PC-9 (cell line): Measurements from ENCODE around the gene TSPAN14. TPM values are rescaled to one million over a fixed set of nuclear protein-coding genes. Genes with fewer than 3 reads are reported as not detected.

ENCODE experiments used
- BruUV-seq: library from RNA; stranded (reverse); fragments of 400-500 nt; replicated peaks from 2 replicates; lab custom pipeline; 2021; lab: Mats Ljungman, UMichigan
- CTCF ChIA-PET: fragments of 300-600 bp; sonication (Branson Sonifier 250); formaldehyde crosslinking; loops from one replicate; lab custom pipeline; 2022; ENCODE audit warnings: antibody characterized with exemption; lab: Charles Lee
- POLR2A ChIA-PET: fragments of 300-600 bp; sonication (Branson Sonifier 250); formaldehyde crosslinking; loops from one replicate; lab custom pipeline; 2022; ENCODE audit warnings: antibody characterized with exemption; ENCODE audit not compliant: unreplicated experiment; lab: Charles Lee
- DNase-seq, 2 experiments: peaks; one replicate each; pipeline versions ENCODE4 v3.0.0 to v3.0.0-alpha.2; 2015 to 2022; ENCODE audit warnings: mixed read lengths in 1 of 2
- H2AFZ ChIP-seq: fragments of 200-600 bp; sonication (generic); 2 replicates; pipeline ENCODE4 v1.8.1; 2017; ENCODE audit warnings: antibody characterized with exemption
- H3F3A ChIP-seq: fragments of 200-600 bp; sonication (generic); 2 replicates; pipeline ENCODE4 v1.8.1; 2017; ENCODE audit warnings: antibody characterized with exemption, mild to moderate bottlenecking, low read depth; ENCODE audit not compliant: insufficient read depth
- H3K27ac ChIP-seq: fragments of 200-600 bp; sonication (generic); 2 replicates; pipeline ENCODE4 v1.6.1; 2016; ENCODE audit warnings: mixed run types
- H3K27me3 ChIP-seq: fragments of 200-600 bp; sonication (generic); 2 replicates; pipeline ENCODE4 v1.6.1; 2016; ENCODE audit warnings: low read depth, mixed run types; ENCODE audit not compliant: insufficient read depth
- H3K36me3 ChIP-seq: fragments of 200-600 bp; sonication (generic); 2 replicates; pipeline ENCODE4 v1.6.1; 2016; ENCODE audit warnings: low read depth, mixed run types
- H3K4me1 ChIP-seq: fragments of 200-600 bp; sonication (generic); replicated peaks from 2 replicates; pipeline ENCODE4 v1.6.1; 2016; ENCODE audit warnings: mixed run types; ENCODE audit not compliant: insufficient read depth
- H3K4me2 ChIP-seq: fragments of 200-600 bp; sonication (generic); 2 replicates; pipeline ENCODE4 v1.6.1; 2017; ENCODE audit warnings: mixed run types
- H3K4me3 ChIP-seq: fragments of 200-600 bp; sonication (generic); 2 replicates; pipeline ENCODE4 v1.6.1; 2016; ENCODE audit warnings: mixed run types
- H3K79me2 ChIP-seq: fragments of 200-600 bp; sonication (generic); 2 replicates; pipeline ENCODE4 v1.6.1; 2017; ENCODE audit warnings: low read depth, mixed run types
- H3K9me2 ChIP-seq: fragments of 200-600 bp; sonication (generic); 2 replicates; pipeline ENCODE4 v1.8.1; 2017; ENCODE audit warnings: mild to moderate bottlenecking; ENCODE audit not compliant: insufficient read depth
- H3K9me3 ChIP-seq: fragments of 200-600 bp; sonication (generic); 2 replicates; pipeline ENCODE4 v1.8.1; 2016; ENCODE audit warnings: low read depth; ENCODE audit not compliant: insufficient read depth
- H4K20me1 ChIP-seq: fragments of 200-600 bp; sonication (generic); 2 replicates; pipeline ENCODE4 v1.8.1; 2017; ENCODE audit not compliant: insufficient read depth
- EZH2 ChIP-seq: fragments of 200-600 bp; sonication (generic); IDR thresholded peaks from 2 replicates; pipeline ENCODE4 v1.8.0; 2017; ENCODE audit warnings: antibody characterized with exemption, low read depth
- intact Hi-C: fragments of 100-400 bp; cut with micrococcal nuclease; formaldehyde crosslinking; loops from one replicate; pipeline ENCODE4 v1.10.0; 2022; ENCODE audit not compliant: unreplicated experiment
- total RNA-seq: library from RNA; stranded (reverse); gene quantifications from 2 replicates; pipeline ENCODE4 v1.2.3, GENCODE V29; 2021
- TF ChIP-seq, protein P1 (sequence below): fragments of 200-600 bp; sonication (generic); conservative IDR thresholded peaks from 2 replicates; pipeline ENCODE4 v1.6.1; 2017; ENCODE audit warnings: mixed run types, antibody characterized with exemption, mild to moderate bottlenecking, moderate library complexity

The TSPAN14 gene
- total RNA-seq, 1 experiment from 2014 or later = 135 TPM

DNA sequence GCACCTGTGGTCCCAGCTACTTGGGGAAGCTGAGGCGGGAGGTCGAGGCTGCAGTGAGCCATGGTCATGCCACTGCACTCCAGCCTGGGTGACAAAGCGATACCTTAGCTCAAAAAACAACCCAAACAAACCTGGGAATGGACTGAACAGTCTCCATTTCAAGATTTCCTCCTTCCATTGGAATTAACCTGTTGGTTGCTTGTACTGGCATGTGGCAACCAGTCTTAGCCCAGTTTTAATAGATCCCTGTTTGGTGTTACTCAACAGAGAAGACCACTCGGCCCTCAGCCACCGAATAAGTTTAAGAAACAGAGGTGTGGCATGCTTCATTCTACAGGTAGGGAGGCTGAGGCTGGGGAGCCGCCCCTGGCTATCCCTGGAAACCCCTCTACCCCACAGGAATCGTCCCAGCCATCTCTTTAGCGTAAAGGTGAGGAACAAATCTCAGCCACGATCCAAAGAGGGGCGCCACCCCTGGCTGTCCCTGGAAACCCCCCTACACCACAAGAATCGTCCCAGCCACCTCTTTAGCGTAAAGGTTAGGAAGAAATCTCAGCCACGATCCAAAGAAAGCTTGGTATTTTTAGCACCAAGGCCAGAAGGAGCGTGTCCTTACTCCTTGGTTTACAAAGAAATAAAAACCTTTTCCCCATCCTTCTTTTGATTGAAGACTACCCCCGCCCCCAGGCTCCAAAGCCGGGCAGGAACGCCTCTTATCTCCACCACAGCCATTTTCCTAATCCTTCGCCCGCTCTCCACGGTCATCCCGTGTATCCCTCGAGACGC, 861 bp upstream of the TSPAN14 start:
- peaks cover 29% of the 10 kb centered on the region; the same call in 1 of the 2 replicates for H3F3A ChIP-seq
- peak overlapping the region; percentile 67 for H3K4me3 ChIP-seq
- peak overlapping the region; percentile 91 for H3K4me2 ChIP-seq
- H3K27me3 ChIP-seq = no peaks in the 10 kb centered on the region
- H4K20me1 ChIP-seq = peaks cover 28% of the 10 kb centered on the region
- TSS peak; percentile 89 for BruUV-seq
- DNase-seq = no peak
- peaks cover 42% of the 10 kb centered on the region for H3K4me1 ChIP-seq
- peaks cover 7% of the 10 kb centered on the region; the same call in 1 of the 2 replicates for H3K36me3 ChIP-seq
- ChIA-PET CTCF (interaction anchor here (0.6 to 1.4 kb wide), 4 partner anchors 9 to 72 kb away, joined by 3 to 10 read pairs (median 4); no protein-coding TSS in a partner anchor), POLR2A (interaction anchor here (0.6 to 0.9 kb wide), 2 partner anchors 42 to 48 kb away, joined by 4 to 24 read pairs; no protein-coding TSS in a partner anchor)
- peaks cover 60% of the 10 kb centered on the region for H3K79me2 ChIP-seq
- no peaks in the 10 kb centered on the region for H3K9me2 ChIP-seq
- H3K9me3 ChIP-seq = 0 out of 2 replicates have a peak, but pooled peaks cover 3% of the 10 kb centered on the region
- TF ChIP-seq, protein P1, sequence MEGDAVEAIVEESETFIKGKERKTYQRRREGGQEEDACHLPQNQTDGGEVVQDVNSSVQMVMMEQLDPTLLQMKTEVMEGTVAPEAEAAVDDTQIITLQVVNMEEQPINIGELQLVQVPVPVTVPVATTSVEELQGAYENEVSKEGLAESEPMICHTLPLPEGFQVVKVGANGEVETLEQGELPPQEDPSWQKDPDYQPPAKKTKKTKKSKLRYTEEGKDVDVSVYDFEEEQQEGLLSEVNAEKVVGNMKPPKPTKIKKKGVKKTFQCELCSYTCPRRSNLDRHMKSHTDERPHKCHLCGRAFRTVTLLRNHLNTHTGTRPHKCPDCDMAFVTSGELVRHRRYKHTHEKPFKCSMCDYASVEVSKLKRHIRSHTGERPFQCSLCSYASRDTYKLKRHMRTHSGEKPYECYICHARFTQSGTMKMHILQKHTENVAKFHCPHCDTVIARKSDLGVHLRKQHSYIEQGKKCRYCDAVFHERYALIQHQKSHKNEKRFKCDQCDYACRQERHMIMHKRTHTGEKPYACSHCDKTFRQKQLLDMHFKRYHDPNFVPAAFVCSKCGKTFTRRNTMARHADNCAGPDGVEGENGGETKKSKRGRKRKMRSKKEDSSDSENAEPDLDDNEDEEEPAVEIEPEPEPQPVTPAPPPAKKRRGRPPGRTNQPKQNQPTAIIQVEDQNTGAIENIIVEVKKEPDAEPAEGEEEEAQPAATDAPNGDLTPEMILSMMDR = no peak
- TF ChIP-seq EZH2 = no peak
- H3K27ac ChIP-seq = peak overlapping the region; percentile 61
- intact Hi-C loops = loop anchor here (1.0 kb wide), 1 partner anchor 24 kb away; no protein-coding TSS in a partner anchor
- H2AFZ ChIP-seq = peak overlapping the region; percentile 88

DNA sequence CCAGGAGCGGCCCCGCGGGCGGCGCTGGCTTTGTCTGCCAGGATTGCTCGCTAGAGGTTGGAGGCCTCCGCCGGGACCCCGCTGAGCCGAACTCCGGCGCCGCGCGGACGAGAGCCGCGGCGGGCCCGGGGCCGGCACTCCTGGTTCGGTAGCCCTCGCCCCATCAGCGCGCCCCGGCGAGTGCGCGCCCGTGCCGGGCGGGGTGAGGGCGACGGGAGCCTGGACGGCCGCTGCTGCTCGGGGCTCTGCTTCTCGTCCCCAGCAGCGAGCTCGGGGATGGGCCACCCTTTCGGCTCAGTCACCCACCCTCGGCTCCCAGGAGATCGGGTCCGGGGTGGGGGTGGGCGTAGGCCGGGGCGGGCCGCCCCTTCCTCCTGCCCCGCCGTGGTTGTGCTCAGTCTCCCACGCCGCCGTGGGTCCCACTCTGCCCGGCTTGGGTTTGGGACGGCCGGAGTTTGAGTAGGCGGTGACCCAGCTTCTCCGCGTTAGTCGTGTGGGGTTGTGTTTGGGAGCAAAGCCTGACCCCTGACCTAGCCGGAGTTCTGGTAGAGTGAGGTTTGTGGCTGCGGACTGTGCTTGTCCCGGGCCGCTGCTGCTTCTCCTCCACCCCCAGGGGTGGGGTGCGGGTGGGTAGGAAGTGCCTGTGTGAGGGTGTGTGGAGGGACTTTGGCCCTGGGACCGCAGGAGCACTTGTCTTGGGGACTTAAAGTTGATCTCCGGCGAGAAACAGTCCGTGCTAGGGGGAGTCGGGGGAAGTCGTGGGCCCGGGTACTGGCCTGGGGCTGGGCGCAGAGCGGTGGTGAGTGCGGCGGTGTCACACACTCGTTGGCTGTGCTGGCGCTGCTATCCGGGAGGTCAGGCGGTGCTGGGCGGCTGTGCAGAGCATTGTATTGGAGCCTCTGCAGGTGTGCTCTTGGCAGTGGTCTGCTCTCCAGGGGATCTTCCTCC, 677 bp downstream of the TSPAN14 start:
- Histone ChIP-seq H3K4me3 (peak overlapping the region; percentile 94), H3K36me3 (peaks cover 7% of the 10 kb centered on the region; the same call in 1 of the 2 replicates), H3K79me2 (peaks cover 76% of the 10 kb centered on the region), H3K9me2 (no peaks in the 10 kb centered on the region), H2AFZ (peak overlapping the region; percentile 61; the same call in 1 of the 2 replicates), H3K4me1 (peaks cover 58% of the 10 kb centered on the region), H3K27me3 (no peaks in the 10 kb centered on the region), H3K27ac (peak overlapping the region; percentile 75), H3K4me2 (peak overlapping the region; percentile 95), H3F3A (peaks cover 42% of the 10 kb centered on the region; the same call in 1 of the 2 replicates), H3K9me3 (0 out of 2 replicates have a peak, but pooled peaks cover 3% of the 10 kb centered on the region), H4K20me1 (peaks cover 28% of the 10 kb centered on the region)
- TF ChIP-seq, protein P1 = no peak
- no peak for TF ChIP-seq EZH2
- intact Hi-C loops = no loop called here
- POLR2A ChIA-PET = no interaction called here
- CTCF ChIA-PET = interaction anchor here (0.7 kb wide), 2 partner anchors 11 to 51 kb away, joined by 3 to 5 read pairs; no protein-coding TSS in a partner anchor
- no TSS peak for BruUV-seq
- no peak for DNase-seq
